Measurements from ENCODE around the gene CCDC187. TPM values are rescaled to one million over a fixed set of nuclear protein-coding genes. Genes with fewer than 3 reads are reported as not detected.
"Not testable (repeated sequence)": the region's sequence is repeated elsewhere in the genome, so short reads cannot be mapped to it uniquely, and the experiment has no call there.

The CCDC187 gene
- 10 to 100 TPM; 13.8 to 61.5 TPM for total RNA-seq
- polyA plus RNA-seq (ENCODE audit: insufficient read depth, low read depth, low replicate concordance), result 33.4 TPM
- long read RNA-seq, donor 1, result 0 reads
- long read RNA-seq, donor 2, result 0 reads

- intact Hi-C loops (cut with DNase I; ENCODE audit: low total_unique reads), result no loop called here
- H3K36me3 ChIP-seq (ENCODE audit: low read depth, missing control alignments), result no peaks in the 10 kb centered on the region
- H3K4me3 ChIP-seq, result no peak within 1 kb of the TSS
- no peaks in the 10 kb centered on the region for H3K27me3 ChIP-seq
- no peak for DNase-seq
- H3K27ac ChIP-seq, result no peak within 1 kb of the TSS
- H3K9me3 ChIP-seq, result no peaks in the 10 kb centered on the region
- no peaks in the 10 kb centered on the region for H3K4me1 ChIP-seq
- 81% methylated on average over 21 of the region's 22 CpGs; no CpG with 5 or more reads in 1 of the 2 donors for WGBS, 2 donors
- TF ChIP-seq, protein P1, sequence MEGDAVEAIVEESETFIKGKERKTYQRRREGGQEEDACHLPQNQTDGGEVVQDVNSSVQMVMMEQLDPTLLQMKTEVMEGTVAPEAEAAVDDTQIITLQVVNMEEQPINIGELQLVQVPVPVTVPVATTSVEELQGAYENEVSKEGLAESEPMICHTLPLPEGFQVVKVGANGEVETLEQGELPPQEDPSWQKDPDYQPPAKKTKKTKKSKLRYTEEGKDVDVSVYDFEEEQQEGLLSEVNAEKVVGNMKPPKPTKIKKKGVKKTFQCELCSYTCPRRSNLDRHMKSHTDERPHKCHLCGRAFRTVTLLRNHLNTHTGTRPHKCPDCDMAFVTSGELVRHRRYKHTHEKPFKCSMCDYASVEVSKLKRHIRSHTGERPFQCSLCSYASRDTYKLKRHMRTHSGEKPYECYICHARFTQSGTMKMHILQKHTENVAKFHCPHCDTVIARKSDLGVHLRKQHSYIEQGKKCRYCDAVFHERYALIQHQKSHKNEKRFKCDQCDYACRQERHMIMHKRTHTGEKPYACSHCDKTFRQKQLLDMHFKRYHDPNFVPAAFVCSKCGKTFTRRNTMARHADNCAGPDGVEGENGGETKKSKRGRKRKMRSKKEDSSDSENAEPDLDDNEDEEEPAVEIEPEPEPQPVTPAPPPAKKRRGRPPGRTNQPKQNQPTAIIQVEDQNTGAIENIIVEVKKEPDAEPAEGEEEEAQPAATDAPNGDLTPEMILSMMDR (IDR thresholded peaks at IDR 0.05), result no peak
- no peak for TF ChIP-seq POLR2A (IDR thresholded peaks at IDR 0.05)
Observed at GRCh38 chr9:136303825-136304416, at the start of gene CCDC187. TSS of gene CCDC187 (minus strand) at chr9:136304094. CDS start at chr9:136303830, 264 bp downstream.

- Histone ChIP-seq H3K4me3 (no peak overlapping the region), H3K27me3 (no peaks in the 10 kb centered on the region), H3K36me3 (ENCODE audit: low read depth, missing control alignments) (no peaks in the 10 kb centered on the region), H3K27ac (no peak overlapping the region), H3K4me1 (peaks cover 28% of the 10 kb centered on the region), H3K9me3 (no peaks in the 10 kb centered on the region)
- DNase-seq, result no peak
- no peak for TF ChIP-seq POLR2A (IDR thresholded peaks at IDR 0.05)
- TF ChIP-seq, protein P1 (IDR thresholded peaks at IDR 0.05), result no peak
- intact Hi-C loops (cut with DNase I; ENCODE audit: low total_unique reads), result loop anchor here (10.0 kb wide), 1 partner anchor 1648 kb away; no protein-coding TSS in a partner anchor
- WGBS, 2 donors, result 75 to 86% methylated on average over 3 to 10 of the region's 11 CpGs
Observed at GRCh38 chr9:136353088-136353487, 49.2 kb upstream of the CCDC187 start.

- Histone ChIP-seq H3K9me3 (no peaks in the 10 kb centered on the region), H3K27ac (no peak overlapping the region), H3K4me1 (peaks cover 28% of the 10 kb centered on the region), H3K27me3 (no peaks in the 10 kb centered on the region), H3K36me3 (ENCODE audit: low read depth, missing control alignments) (no peaks in the 10 kb centered on the region), H3K4me3 (no peak overlapping the region)
- WGBS, 2 donors, result 54 to 61% methylated on average over 12 to 14 of the region's 16 CpGs
- intact Hi-C loops (cut with DNase I; ENCODE audit: low total_unique reads), result loop anchor here (10.0 kb wide), 1 partner anchor 1648 kb away; no protein-coding TSS in a partner anchor
- DNase-seq, result peak; percentile 54
- TF ChIP-seq, protein P1 (IDR thresholded peaks at IDR 0.05), result no peak
- TF ChIP-seq POLR2A (IDR thresholded peaks at IDR 0.05), result no peak
Observed at GRCh38 chr9:136352682-136353081, 48.8 kb upstream of the CCDC187 start.

GRCh38 chr9:136351868-136352267 lies 48.0 kb upstream of the CCDC187 start:
- 93% methylated on average over 15 of the region's 24 CpGs; no CpG with 5 or more reads in 1 of the 2 donors for WGBS, 2 donors
- H3K27ac ChIP-seq; DNase-seq; H3K9me3 ChIP-seq; H3K36me3 ChIP-seq (ENCODE audit: low read depth, missing control alignments); H3K27me3 ChIP-seq; H3K4me3 ChIP-seq: not testable (repeated sequence)
- intact Hi-C loops (cut with DNase I; ENCODE audit: low total_unique reads), result loop anchor here (10.0 kb wide), 1 partner anchor 1647 kb away; no protein-coding TSS in a partner anchor
- H3K4me1 ChIP-seq, result peaks cover 28% of the 10 kb centered on the region

GRCh38 chr9:136351252-136351800 lies 47.4 kb upstream of the CCDC187 start:
- Histone ChIP-seq H3K4me1 (peaks cover 29% of the 10 kb centered on the region), H3K27me3 (no peaks in the 10 kb centered on the region), H3K4me3 (no peak overlapping the region), H3K27ac (no peak overlapping the region), H3K36me3 (ENCODE audit: low read depth, missing control alignments) (no peaks in the 10 kb centered on the region), H3K9me3 (no peaks in the 10 kb centered on the region)
- 68 to 71% methylated on average over 11 of the region's 11 CpGs for WGBS, 2 donors
- no peak for TF ChIP-seq POLR2A (IDR thresholded peaks at IDR 0.05)
- TF ChIP-seq, protein P1 (IDR thresholded peaks at IDR 0.05), result no peak
- DNase-seq, result no peak
- intact Hi-C loops (cut with DNase I; ENCODE audit: low total_unique reads), result loop anchor here (10.0 kb wide), 1 partner anchor 1647 kb away; no protein-coding TSS in a partner anchor
